CD4-positive, alpha-beta T cell (primary cell): ENCODE data around the gene AP2A1. TPM values are rescaled to one million over a fixed set of nuclear protein-coding genes. Genes with fewer than 3 reads are reported as not detected.

Experiments used
- ATAC-seq: fragments of 200-7000 bp; cut with Tn5 transposase; one replicate; pipeline ENCODE4 v1.10.0; 2022; ENCODE audit warnings: mild to moderate bottlenecking; ENCODE audit not compliant: poor library complexity
- CTCF ChIA-PET: fragments of 350-600 bp; sonication (Branson Sonifier 250); formaldehyde crosslinking; loops from one replicate; lab custom pipeline; 2021; ENCODE audit warnings: antibody characterized with exemption, inconsistent platforms; lab: Charles Lee
- POLR2A ChIA-PET: fragments of 350-600 bp; sonication (Branson Sonifier 250); formaldehyde crosslinking; loops from one replicate; lab custom pipeline; 2021; ENCODE audit warnings: antibody characterized with exemption, inconsistent platforms; lab: Charles Lee
- DNase-seq, 14 experiments: peaks; one replicate each; pipeline ENCODE4 v3.0.0-alpha.2; 2013 to 2020; ENCODE audit warnings: mixed read lengths in 2 of 14
- H3K27ac ChIP-seq, 2 donors: one replicate each; pipeline versions ENCODE4 v1.5.1 to v1.7.0; 2013; ENCODE audit warnings: low read length in 2 of 2, low read depth in 1 of 2, mild to moderate bottlenecking in 1 of 2
- H3K27me3 ChIP-seq, 2 experiments: 1 replicate in 1 of 2; 2 replicates in 1 of 2; pipeline versions ENCODE4 v1.6.1 to v1.7.0; 2013; ENCODE audit warnings: low read length in 2 of 2, control low read depth in 1 of 2, mild to moderate bottlenecking in 1 of 2, moderate library complexity in 1 of 2; ENCODE audit not compliant: insufficient read depth in 2 of 2, control insufficient read depth in 1 of 2
- H3K36me3 ChIP-seq: one replicate; pipeline ENCODE4 v1.6.1; 2013; ENCODE audit warnings: low read length, control low read depth; ENCODE audit not compliant: insufficient read depth
- H3K4me1 ChIP-seq: one replicate; pipeline ENCODE4 v1.6.1; 2013; ENCODE audit warnings: low read length, control low read depth; ENCODE audit not compliant: insufficient read depth
- H3K4me3 ChIP-seq: one replicate; pipeline ENCODE4 v1.5.1; 2013; ENCODE audit warnings: mild to moderate bottlenecking, low read length, moderate library complexity
- H3K9me3 ChIP-seq, 2 experiments: 1 replicate in 1 of 2; 2 replicates in 1 of 2; pipeline versions ENCODE4 v1.6.1 to v1.7.0; 2013; ENCODE audit warnings: low read length in 2 of 2, mild to moderate bottlenecking in 2 of 2, control low read depth in 1 of 2, moderate library complexity in 1 of 2; ENCODE audit not compliant: control insufficient read depth in 1 of 2, insufficient read depth in 1 of 2
- H3K27ac Mint-ChIP-seq: one replicate; pipeline ENCODE4 v1.8.0; 2020; ENCODE audit warnings: mixed read lengths
- H3K27me3 Mint-ChIP-seq: one replicate; pipeline ENCODE4 v1.8.0; 2021; ENCODE audit warnings: mixed read lengths
- H3K36me3 Mint-ChIP-seq: one replicate; pipeline ENCODE4 v1.8.0; 2021; ENCODE audit warnings: low read depth, mixed read lengths
- H3K4me1 Mint-ChIP-seq: one replicate; pipeline ENCODE4 v1.8.0; 2021; ENCODE audit warnings: low read depth, mixed read lengths
- H3K4me3 Mint-ChIP-seq: one replicate; pipeline ENCODE4 v1.8.0; 2020; ENCODE audit warnings: mild to moderate bottlenecking, mixed read lengths
- H3K9me3 Mint-ChIP-seq: one replicate; pipeline ENCODE4 v1.8.0; 2020; ENCODE audit warnings: mixed read lengths
- CTCF ChIP-seq: fragments of 200-600 bp; IDR thresholded peaks from one replicate; pipeline ENCODE4 v1.8.0; 2022; ENCODE audit warnings: antibody characterized with exemption, mild to moderate bottlenecking
- intact Hi-C, 2 experiments: fragments of 100-400 bp; cut with DNase I in 1 of 2; cut with micrococcal nuclease in 1 of 2; formaldehyde crosslinking; loops; one replicate each; pipeline versions ENCODE4 v1.15.1 to v1.9.0; 2023 to 2025; cut with DNase I, micrococcal nuclease
- total RNA-seq, 174 experiments: library from RNA in 2 of 174; stranded (reverse) in 2 of 174; gene quantifications; one replicate each; pipeline ENCODE4 v1.2.3 and lab custom pipeline; 2021 to 2026

AP2A1 gene
- total RNA-seq, 2 experiments from 2014 or later, result 28.2 to 28.9 TPM

GRCh38 chr19:49779731-49780555, 13.1 kb downstream of the AP2A1 start:
- DNase-seq (peak in 1 of 14 experiments; percentile 15), ATAC-seq (no peak)
- H3K4me1 ChIP-seq, result peaks cover 2% of the 10 kb centered on the region
- POLR2A ChIA-PET, result interaction anchor here (1.2 kb wide), 1 partner anchor 14 kb away, joined by 3 read pairs; no protein-coding TSS in a partner anchor
- Mint-ChIP-seq H3K27me3 (no peaks in the 10 kb centered on the region), H3K4me3 (no peak overlapping the region), H3K4me1 (peaks cover 10% of the 10 kb centered on the region), H3K36me3 (peaks cover 47% of the 10 kb centered on the region), H3K9me3 (no peaks in the 10 kb centered on the region), H3K27ac (no peak overlapping the region)
- no peak overlapping the region for H3K27ac ChIP-seq
- CTCF ChIA-PET, result no interaction called here
- H3K4me3 ChIP-seq, result no peak overlapping the region
- TF ChIP-seq CTCF, result no peak
- intact Hi-C loops, result no loop called here
- H3K36me3 ChIP-seq, result peaks cover 27% of the 10 kb centered on the region
- H3K27me3 ChIP-seq, result no peaks in the 10 kb centered on the region
- no peaks in the 10 kb centered on the region for H3K9me3 ChIP-seq

- Histone ChIP-seq H3K27me3 (no peaks in the 10 kb centered on the region), H3K9me3 (no peaks in the 10 kb centered on the region), H3K27ac (no peak overlapping the region), H3K4me1 (peaks cover 2% of the 10 kb centered on the region), H3K36me3 (peaks cover 32% of the 10 kb centered on the region), H3K4me3 (no peak overlapping the region)
- Mint-ChIP-seq H3K36me3 (peaks cover 53% of the 10 kb centered on the region), H3K27me3 (no peaks in the 10 kb centered on the region), H3K27ac (no peak overlapping the region), H3K4me1 (peaks cover 10% of the 10 kb centered on the region), H3K9me3 (no peaks in the 10 kb centered on the region), H3K4me3 (no peak overlapping the region)
- TF ChIP-seq CTCF, result no peak
- POLR2A ChIA-PET, result interaction anchor here (1.2 kb wide), 1 partner anchor 15 kb away, joined by 3 read pairs; no protein-coding TSS in a partner anchor
- no peak for ATAC-seq
- DNase-seq, result no peak
- intact Hi-C loops, result no loop called here
- CTCF ChIA-PET, result no interaction called here
Observed at GRCh38 chr19:49780861-49781260, 14.1 kb downstream of the AP2A1 start.

- peaks cover 56% of the 10 kb centered on the region for H3K36me3 Mint-ChIP-seq
- Histone ChIP-seq H3K4me1 (no peaks in the 10 kb centered on the region), H3K36me3 (peaks cover 34% of the 10 kb centered on the region), H3K27me3 (no peaks in the 10 kb centered on the region), H3K27ac (no peak overlapping the region), H3K9me3 (no peaks in the 10 kb centered on the region), H3K4me3 (no peak overlapping the region)
- POLR2A ChIA-PET, result no interaction called here
- no peak overlapping the region for H3K27ac Mint-ChIP-seq
- H3K9me3 Mint-ChIP-seq, result no peaks in the 10 kb centered on the region
- TF ChIP-seq CTCF, result no peak
- DNase-seq (no peak), ATAC-seq (no peak)
- CTCF ChIA-PET, result no interaction called here
- no peaks in the 10 kb centered on the region for H3K27me3 Mint-ChIP-seq
- H3K4me1 Mint-ChIP-seq, result peaks cover 10% of the 10 kb centered on the region
- H3K4me3 Mint-ChIP-seq, result no peak overlapping the region
- intact Hi-C loops, result no loop called here
Observed at GRCh38 chr19:49781394-49781793, 14.6 kb downstream of the AP2A1 start.
